Caki2 (cell line): Measurements from ENCODE around the gene PDE8A. TPM values are rescaled to one million over a fixed set of nuclear protein-coding genes. Genes with fewer than 3 reads are reported as not detected.

ENCODE experiments used
- DNase-seq: peaks from one replicate; pipeline ENCODE4 v3.0.0-alpha.2; 2015; ENCODE audit warnings: low read depth
- in situ Hi-C: cut with HindIII; loops from 2 replicates; pipeline ENCODE4 v1.10.0; 2016; ENCODE audit warnings: low sequenced_read_pairs, low pct_unique_long_range_greater_than_20kb, mixed read lengths
- total RNA-seq: library from RNA; depleted of rRNA; stranded (reverse); fragments of >200 nt; shearing (Covaris generic); gene quantifications from 2 replicates; pipeline ENCODE4 v1.2.3, GENCODE V29; 2014; ENCODE audit warnings: low replicate concordance

PDE8A gene
- total RNA-seq, 1 experiment from 2014 or later = 10.9 TPM

- in situ Hi-C loops = no loop called here
- no peak for DNase-seq
These were observed 115.6 kb downstream of the PDE8A start for GRCh38 chr15:85097250-85097649.

- in situ Hi-C loops = no loop called here
- DNase-seq = no peak
These were observed 116.1 kb downstream of the PDE8A start for GRCh38 chr15:85097725-85098124.

DNA sequence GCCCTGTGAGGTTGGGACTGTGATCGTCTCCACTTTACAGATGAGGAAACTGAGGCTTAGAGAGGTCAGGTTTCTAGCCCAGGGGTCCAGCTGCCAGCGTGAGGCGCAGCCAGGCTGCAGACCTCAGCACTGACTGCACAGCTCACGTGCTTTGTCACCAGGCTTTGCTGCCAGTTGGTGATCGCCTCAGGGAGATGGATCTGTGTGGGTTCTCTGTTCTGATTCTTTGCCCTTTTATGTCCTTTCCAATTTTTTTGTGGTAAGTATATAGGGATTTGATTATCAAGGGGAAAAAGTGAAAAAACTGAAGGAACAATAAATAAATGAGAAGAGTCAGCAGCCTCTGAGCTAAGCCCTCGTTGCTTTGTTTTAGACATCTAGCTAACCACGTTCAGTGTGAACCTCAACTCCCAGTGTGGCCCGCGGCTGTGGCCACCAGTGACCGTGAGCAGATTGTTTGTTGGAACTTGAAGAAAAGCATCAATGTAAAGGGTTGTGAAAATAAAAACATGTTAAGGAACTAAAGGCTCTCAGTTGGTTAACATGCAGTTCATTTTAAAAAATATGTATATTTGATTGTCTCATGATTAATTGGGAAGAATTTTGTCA is 117.6 kb downstream of the PDE8A start:
- in situ Hi-C loops = no loop called here
- DNase-seq = no peak

- in situ Hi-C loops = no loop called here
- DNase-seq = no peak
These were observed 118.7 kb downstream of the PDE8A start for GRCh38 chr15:85100186-85100937.

DNA sequence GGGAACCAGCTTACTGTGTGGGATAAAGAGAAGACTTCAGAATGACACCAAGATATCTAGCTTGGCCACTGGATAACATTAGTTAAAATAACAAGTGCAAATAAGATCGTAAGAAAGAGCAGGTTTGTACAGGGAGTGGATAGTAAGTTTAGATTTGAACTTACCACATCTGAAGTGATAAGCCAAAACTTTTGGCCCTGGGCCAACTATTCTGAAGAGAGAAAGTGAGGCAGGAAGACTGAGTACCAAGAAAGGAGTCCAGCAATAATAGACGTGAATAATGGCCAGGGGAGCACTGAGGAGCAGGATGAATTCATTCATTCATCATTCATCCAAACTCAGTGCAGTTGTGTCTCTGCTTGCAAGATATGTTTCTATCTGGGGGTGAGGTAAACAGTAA is 122.9 kb downstream of the PDE8A start:
- in situ Hi-C loops = no loop called here
- DNase-seq = no peak

GRCh38 chr15:85108136-85108535 is 126.5 kb downstream of the PDE8A start:
- DNase-seq = no peak
- in situ Hi-C loops = no loop called here

- in situ Hi-C loops = no loop called here
- DNase-seq = no peak
These were observed 127.7 kb downstream of the PDE8A start for GRCh38 chr15:85109333-85109732.

GRCh38 chr15:85112997-85113396 is 131.3 kb downstream of the PDE8A start:
- DNase-seq = no peak
- in situ Hi-C loops = no loop called here

DNA sequence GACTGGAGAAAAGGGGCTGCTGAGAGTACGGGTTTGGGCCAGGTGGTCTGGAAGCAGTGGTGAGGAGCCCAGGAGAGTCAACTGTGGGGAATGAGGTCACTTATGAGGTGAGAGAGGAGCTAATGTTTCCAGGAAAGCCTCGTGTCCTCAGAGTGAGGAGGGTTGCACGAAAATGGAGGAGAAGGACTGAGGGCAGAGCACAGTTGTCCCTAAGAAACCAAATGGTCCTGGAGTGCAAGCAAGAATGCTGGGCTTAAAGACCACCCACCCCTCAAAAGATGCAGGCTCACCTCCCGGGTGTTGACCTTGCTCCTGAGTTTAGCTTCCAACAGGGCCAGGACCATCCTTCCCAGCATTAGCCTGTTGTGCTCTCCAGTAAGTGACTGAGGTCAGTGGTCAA is 133.2 kb downstream of the PDE8A start:
- in situ Hi-C loops = no loop called here
- no peak for DNase-seq

DNA sequence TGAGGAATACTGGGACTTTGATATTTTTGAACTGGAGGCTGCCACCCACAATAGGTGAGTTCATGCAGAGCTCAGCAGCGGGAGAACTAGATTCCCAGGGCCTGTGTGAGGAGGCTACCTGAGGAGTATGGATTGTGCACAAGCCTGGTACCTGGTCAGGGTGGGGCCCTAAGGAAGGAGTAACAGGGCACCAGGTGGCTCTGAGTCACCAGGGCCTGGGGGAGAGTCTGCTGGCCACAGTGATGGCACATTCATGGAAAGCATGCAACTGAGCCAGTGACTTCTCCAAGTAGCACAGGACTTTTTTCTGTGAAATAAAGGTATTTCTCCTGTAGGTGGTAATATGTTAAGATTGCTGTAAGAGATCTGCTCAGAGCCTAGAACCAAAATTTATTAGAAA is 134.4 kb downstream of the PDE8A start:
- no peak for DNase-seq
- in situ Hi-C loops = no loop called here

GRCh38 chr15:85116494-85116893 is 134.8 kb downstream of the PDE8A start:
- DNase-seq = no peak
- in situ Hi-C loops = no loop called here

DNA sequence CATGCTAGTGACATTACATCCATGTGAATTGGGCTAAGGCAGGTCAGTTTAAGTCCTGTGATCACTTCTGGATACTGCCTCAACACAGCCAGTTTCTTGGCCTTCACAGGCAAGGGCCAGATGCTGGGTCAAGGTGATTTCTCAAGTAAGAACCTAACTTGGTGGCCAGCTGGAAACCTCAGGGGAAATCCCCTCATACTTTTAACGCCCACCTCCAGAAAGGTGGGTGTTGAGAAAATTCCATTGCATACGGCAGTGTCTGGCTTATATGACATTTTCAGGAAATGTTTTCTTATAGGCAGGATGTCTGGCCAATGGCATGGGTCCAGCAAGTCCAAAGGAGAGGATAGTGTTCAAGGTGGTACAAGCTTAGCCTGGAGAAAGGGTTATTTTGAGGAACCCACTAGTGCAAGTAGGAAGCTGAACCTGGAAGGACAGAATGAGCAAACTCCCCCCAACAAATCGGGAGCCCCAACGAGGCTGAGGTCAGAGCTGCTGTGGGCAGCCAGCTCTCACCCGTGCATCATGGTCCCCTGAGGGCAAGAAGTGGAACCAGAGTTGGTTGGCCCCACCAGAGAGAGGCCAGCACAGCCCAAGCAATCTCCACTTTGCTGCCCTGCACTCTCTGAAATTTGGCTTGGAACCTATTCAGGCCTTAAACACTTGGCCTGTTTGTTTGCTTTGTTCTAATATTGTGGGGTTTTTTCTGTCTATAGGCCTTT is 135.4 kb downstream of the PDE8A start:
- no peak for DNase-seq
- in situ Hi-C loops = no loop called here

GRCh38 chr15:85118173-85118572 is 136.5 kb downstream of the PDE8A start:
- DNase-seq = no peak
- in situ Hi-C loops = no loop called here

GRCh38 chr15:85118581-85118980 is 136.9 kb downstream of the PDE8A start:
- no peak for DNase-seq
- in situ Hi-C loops = no loop called here

GRCh38 chr15:85120351-85121113 is 138.9 kb downstream of the PDE8A start:
- in situ Hi-C loops = no loop called here

GRCh38 chr15:85124173-85124572 is 142.5 kb downstream of the PDE8A start:
- in situ Hi-C loops = no loop called here
- DNase-seq = no peak

More at GRCh38 chr15:85120351-85121113, 138.9 kb downstream of the PDE8A start:
- DNase-seq = no peak

GRCh38 chr15:85125056-85125661 is 143.5 kb downstream of the PDE8A start:
- DNase-seq = peak; percentile 17
- in situ Hi-C loops = no loop called here

GRCh38 chr15:85128621-85129020 is 147.0 kb downstream of the PDE8A start:
- in situ Hi-C loops = no loop called here
- DNase-seq = no peak
